GM12878 (cell line): ENCODE results near the gene H6PD. TPM values are rescaled to one million over a fixed set of nuclear protein-coding genes. Genes with fewer than 3 reads are reported as not detected.

Source experiments
- ATAC-seq: fragments of 200-7000 bp; cut with Tn5 transposase; 3 replicates; pipeline ENCODE4 v1.9.1; 2020; ENCODE audit warnings: mild to moderate bottlenecking, moderate library complexity
- BruUV-seq: library from RNA; stranded (reverse); fragments of 400-500 nt; replicated peaks from 2 replicates; lab custom pipeline; 2021; lab: Mats Ljungman, UMichigan
- CTCF ChIA-PET: fragments of 300-600 bp; sonication (Branson Sonifier 250); formaldehyde crosslinking; extraction: SDS; loops from one replicate; lab custom pipeline; 2021; ENCODE audit warnings: inconsistent platforms; lab: Yijun Ruan, JAX
- POLR2A ChIA-PET: fragments of 350-600 bp; formaldehyde crosslinking; extraction: SDS; loops from one replicate; lab custom pipeline; 2021; ENCODE audit warnings: inconsistent platforms; lab: Charles Lee
- RAD21 ChIA-PET: fragments of 300-600 bp; sonication (Branson Sonifier 250); formaldehyde crosslinking; loops from one replicate; lab custom pipeline; 2023; ENCODE audit warnings: antibody characterized with exemption; ENCODE audit not compliant: unreplicated experiment; lab: Charles Lee
- SMC1A ChIA-PET: fragments of 300-600 bp; sonication (Branson Sonifier 250); formaldehyde crosslinking; loops from one replicate; lab custom pipeline; 2023; ENCODE audit not compliant: unreplicated experiment, uncharacterized antibody; lab: Charles Lee
- DNase-seq: peaks from one replicate; pipeline ENCODE4 v3.0.0-alpha.2; 2011; ENCODE audit warnings: low read depth, low spot score
- FAIRE-seq: peaks from 3 replicates; lab custom pipeline; 2011; peaks lifted over from hg19 to GRCh38; lab: Jason Lieb, UNC
- H2AFZ ChIP-seq: 2 replicates; pipeline ENCODE4 v1.6.0; 2011; ENCODE audit warnings: low read depth, low read length, control low read depth; ENCODE audit not compliant: control insufficient read depth
- H3K27ac ChIP-seq: 2 replicates; pipeline ENCODE4 v1.5.1; 2011; ENCODE audit warnings: control low read depth; ENCODE audit not compliant: control insufficient read depth, insufficient read depth
- H3K27me3 ChIP-seq, 2 experiments: replicated peaks in 1 of 2; 2 replicates each; pipeline versions ENCODE4 v1.6.0 to v1.6.1; 2011; ENCODE audit warnings: low read length in 1 of 2; ENCODE audit not compliant: control insufficient read depth in 2 of 2, insufficient read depth in 2 of 2
- H3K36me3 ChIP-seq, 2 experiments: 2 replicates each; pipeline ENCODE4 v1.5.1; 2011; ENCODE audit warnings: low read length in 1 of 2; ENCODE audit not compliant: control insufficient read depth in 2 of 2, insufficient read depth in 2 of 2
- H3K4me1 ChIP-seq: 2 replicates; pipeline ENCODE4 v1.6.1; 2011; ENCODE audit warnings: mild to moderate bottlenecking, low read length, moderate library complexity, mixed read lengths; ENCODE audit not compliant: control insufficient read depth, insufficient read depth
- H3K4me2 ChIP-seq: 2 replicates; pipeline ENCODE4 v1.6.0; 2011; ENCODE audit warnings: control low read depth; ENCODE audit not compliant: control insufficient read depth, insufficient read depth
- H3K4me3 ChIP-seq: fragments of 200-600 bp; sonication (generic); 2 replicates; pipeline ENCODE4 v1.5.1; 2016
- H3K79me2 ChIP-seq: 2 replicates; pipeline ENCODE4 v1.6.0; 2011; ENCODE audit warnings: low read length; ENCODE audit not compliant: control insufficient read depth, insufficient read depth
- H3K9ac ChIP-seq: 2 replicates; pipeline ENCODE4 v1.8.0; 2011; ENCODE audit warnings: low read length, control low read depth, mixed read lengths; ENCODE audit not compliant: control insufficient read depth, insufficient read depth
- H3K9me3 ChIP-seq: replicated peaks from 3 replicates; pipeline ENCODE4 v1.5.1; 2011; ENCODE audit warnings: mild to moderate bottlenecking, low read length; ENCODE audit not compliant: control insufficient read depth, insufficient read depth
- H4K20me1 ChIP-seq: 2 replicates; pipeline ENCODE4 v1.6.0; 2011; ENCODE audit not compliant: control insufficient read depth, insufficient read depth
- BHLHE40 ChIP-seq, 2 experiments: fragments of 450-650 bp in 1 of 2; IDR thresholded peaks; 2 replicates each; pipeline ENCODE4 v1.6.1; 2011 to 2017; ENCODE audit warnings: low read depth in 2 of 2, borderline replicate concordance in 1 of 2, improper control_type of control experiment in 1 of 2, low read length in 1 of 2, mild to moderate bottlenecking in 1 of 2
- CREM ChIP-seq: IDR thresholded peaks from 2 replicates; pipeline ENCODE4 v1.6.1; 2014; ENCODE audit warnings: antibody characterized with exemption, low read depth
- ETV6 ChIP-seq, 2 experiments: fragments of 450-650 bp in 1 of 2; IDR thresholded peaks in 1 of 2; conservative IDR thresholded peaks in 1 of 2; 2 replicates each; pipeline ENCODE4 v1.6.1; 2014; ENCODE audit warnings: antibody characterized with exemption in 1 of 2, borderline replicate concordance in 1 of 2, low read depth in 1 of 2, mild to moderate bottlenecking in 1 of 2, moderate library complexity in 1 of 2
- FOXM1 ChIP-seq: IDR thresholded peaks from 2 replicates; pipeline ENCODE4 v1.6.1; 2012; ENCODE audit warnings: low read depth, mild to moderate bottlenecking, inconsistent platforms, low read length, moderate library complexity
- GATAD2B ChIP-seq: fragments of 450-650 bp; conservative IDR thresholded peaks from 2 replicates; pipeline ENCODE4 v1.6.1; 2017; ENCODE audit warnings: low read depth, mild to moderate bottlenecking, moderate library complexity
- KLF5 ChIP-seq: fragments of 450-650 bp; IDR thresholded peaks from 2 replicates; pipeline ENCODE4 v1.6.1; 2014; ENCODE audit warnings: mild to moderate bottlenecking; ENCODE audit not compliant: partially characterized antibody
- MTA2 ChIP-seq: fragments of 450-650 bp; IDR thresholded peaks from 2 replicates; pipeline ENCODE4 v1.6.1; 2016; ENCODE audit warnings: low read depth, mild to moderate bottlenecking, moderate library complexity
- MYC ChIP-seq: IDR thresholded peaks from 2 replicates; pipeline ENCODE4 v1.6.1; 2011; ENCODE audit warnings: mild to moderate bottlenecking, low read length, moderate library complexity, inconsistent platforms; ENCODE audit not compliant: insufficient read depth, insufficient replicate concordance, insufficient read length, severe bottlenecking
- NBN ChIP-seq: fragments of 450-650 bp; IDR thresholded peaks from 2 replicates; pipeline ENCODE4 v1.6.1; 2016
- PAX5 ChIP-seq: IDR thresholded peaks from 2 replicates; pipeline ENCODE4 v1.6.1; 2011; ENCODE audit warnings: low read depth, low read length, borderline replicate concordance
- POLR2AphosphoS2 ChIP-seq: IDR thresholded peaks from 2 replicates; pipeline ENCODE4 v1.6.1; 2011; ENCODE audit warnings: low read depth, mild to moderate bottlenecking, low read length, improper control_type of control experiment, moderate library complexity
- POLR2AphosphoS5 ChIP-seq: IDR thresholded peaks from 2 replicates; pipeline ENCODE4 v1.6.1; 2011; ENCODE audit warnings: mild to moderate bottlenecking, low read length, inconsistent platforms
- POU2F2 ChIP-seq: IDR thresholded peaks from 3 replicates; pipeline ENCODE4 v1.6.1; 2011; ENCODE audit warnings: low read depth, mild to moderate bottlenecking, low read length, borderline replicate concordance
- RCOR1 ChIP-seq: conservative IDR thresholded peaks from 2 replicates; pipeline ENCODE4 v1.6.1; 2012; ENCODE audit warnings: low read depth, low read length, improper control_type of control experiment
- STAT1 ChIP-seq: fragments of 450-650 bp; conservative IDR thresholded peaks from 2 replicates; pipeline ENCODE4 v1.6.1; 2014; ENCODE audit warnings: antibody characterized with exemption, mild to moderate bottlenecking
- TCF7 ChIP-seq: IDR thresholded peaks from 2 replicates; pipeline ENCODE4 v1.6.1; 2014; ENCODE audit warnings: antibody characterized with exemption, borderline replicate concordance
- ZNF24 ChIP-seq: fragments of 450-650 bp; IDR thresholded peaks from 2 replicates; pipeline ENCODE4 v1.6.1; 2017; ENCODE audit warnings: antibody characterized with exemption, mild to moderate bottlenecking
- WGBS: methylation state at CpG from one replicate; pipeline ENCODE4 v1.1.6; 2016; ENCODE audit warnings: low lambda C conversion rate; ENCODE audit not compliant: insufficient replicate concordance, insufficient coverage; ENCODE audit errors: missing lambda C conversion rate; 5-methylcytosine and 5-hydroxymethylcytosine counted together
- in situ Hi-C: fragments of 300-500 bp; cut with MboI; formaldehyde crosslinking; loops from 9 replicates; pipeline ENCODE4 v1.14.3; 2018; ENCODE audit warnings: mixed read lengths
- intact Hi-C: fragments of 100-400 bp; cut with micrococcal nuclease; formaldehyde crosslinking; loops from one replicate; pipeline ENCODE4 v1.14.2; 2022; ENCODE audit not compliant: unreplicated experiment
- polyA plus RNA-seq, 11 experiments: library from polyadenylated mRNA; depleted of rRNA in 4 of 11; unstranded in 6 of 11; stranded (reverse) in 5 of 11; fragments of >200 nt; fragmentation: Nextera tagmentation in 4 of 11; fragmentation: Illumina TruSeq in 1 of 11; extraction: Ambion mirVana in 4 of 11; extraction: Trizol in 1 of 11; gene quantifications; 1 replicate in 1 of 11; 2 replicates in 10 of 11; pipeline versions ENCODE4 v1.2.1 to v1.2.3, GENCODE V29; 2011 to 2016; ENCODE audit warnings: inconsistent platforms in 2 of 11, missing spikeins in 2 of 11, low read depth in 1 of 11
- total RNA-seq, 4 experiments: library from RNA; depleted of rRNA in 3 of 4; stranded (reverse); fragments of >200 nt in 3 of 4; fragmentation: Illumina TruSeq in 1 of 4; extraction: Trizol in 1 of 4; gene quantifications; 2 replicates each; pipeline versions ENCODE4 v1.2.1 to v1.2.3, GENCODE V29; 2013 to 2021

The H6PD gene
- total and polyA plus RNA-seq, 10 of the 15 experiments (the other 5 are each of a cell fraction or from before 2014, with no cell fraction given) = 1.2 to 20.7 (median 7.7) TPM

DNA sequence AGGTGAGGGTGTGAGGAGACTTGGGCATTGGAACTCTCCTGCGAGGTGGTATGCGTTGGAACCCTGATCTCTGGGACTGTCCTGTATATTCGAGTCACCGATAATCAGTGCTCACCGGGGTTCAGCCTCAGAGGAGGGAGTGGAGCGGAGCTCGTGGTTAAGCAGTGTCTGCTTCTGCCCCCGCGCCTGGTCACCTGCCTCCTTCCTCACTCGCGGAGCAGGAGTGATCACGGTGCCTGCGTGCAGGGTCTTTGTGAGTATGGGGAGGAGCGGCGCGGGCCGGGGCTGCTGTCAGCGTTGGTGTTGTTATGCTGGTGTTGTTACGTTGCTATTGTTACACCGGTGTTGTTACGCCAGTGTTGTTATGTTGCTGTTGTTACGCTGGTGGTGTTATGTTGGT, 23.3 kb downstream of the H6PD start:
- BruUV-seq = no TSS peak
- H3K4me3 ChIP-seq = no peak overlapping the region
- H3K4me1 ChIP-seq = no peaks in the 10 kb centered on the region
- ChIA-PET RAD21 (no interaction called here), POLR2A (no interaction called here), SMC1A (no interaction called here), CTCF (interaction anchor here (1.0 kb wide), 1 partner anchor 252 kb away, joined by 3 read pairs; no protein-coding TSS in a partner anchor)
- no peaks in the 10 kb centered on the region for H3K27me3 ChIP-seq
- no peak overlapping the region for H3K4me2 ChIP-seq
- intact Hi-C loops = no loop called here
- no peaks in the 10 kb centered on the region for H3K79me2 ChIP-seq
- no peak overlapping the region for H3K27ac ChIP-seq
- no peak overlapping the region for H3K9ac ChIP-seq
- FAIRE-seq (no peak), DNase-seq (no peak), ATAC-seq (no peak)
- H4K20me1 ChIP-seq = no peaks in the 10 kb centered on the region
- no peak overlapping the region for H2AFZ ChIP-seq
- TF ChIP-seq STAT1 = no peak
- no peak for TF ChIP-seq ZNF24
- no peak for TF ChIP-seq NBN
- TF ChIP-seq MYC = no peak
- no peak for TF ChIP-seq POU2F2
- no peak for TF ChIP-seq PAX5
- no peak for TF ChIP-seq FOXM1
- TF ChIP-seq RCOR1 = no peak
- no peak for TF ChIP-seq POLR2AphosphoS5
- no peak for TF ChIP-seq GATAD2B
- TF ChIP-seq KLF5 = no peak
- TF ChIP-seq ETV6 (conservative IDR thresholded peaks at IDR 0.05 in 1 of 2, IDR thresholded peaks at IDR 0.05 in 1 of 2; ENCODE audit: borderline replicate concordance in 1 of 2, low read depth in 1 of 2) = no peak
- TF ChIP-seq POLR2AphosphoS2 = no peak
- TF ChIP-seq TCF7 = no peak
- TF ChIP-seq BHLHE40 (IDR thresholded peaks at IDR 0.05; ENCODE audit: borderline replicate concordance in 1 of 2, low read depth in 2 of 2, low read length in 1 of 2) = no peak
- no peak for TF ChIP-seq MTA2
- TF ChIP-seq CREM = no peak
- in situ Hi-C loops = no loop called here
- no peaks in the 10 kb centered on the region; a peak in 1 of 4 replicates for H3K36me3 ChIP-seq
- WGBS = over 99% methylated on average over 22 of the region's 22 CpGs
- peaks cover 11% of the 10 kb centered on the region for H3K9me3 ChIP-seq
